Superior temporal gyrus (tissue), 1 donor: Measurements from ENCODE around the gene TBX5.

ENCODE experiments used
- DNase-seq: peaks from one replicate; pipeline ENCODE4 v3.0.0-alpha.2; 2016; ENCODE audit errors: extremely low spot score

Gene TBX5

GRCh38 chr12:114405519-114406271 is at the start of gene TBX5:
TSS of gene TBX5 (minus strand) at chr12:114406144. CDS start at chr12:114403898, 2,246 bp downstream.
- DNase-seq: no peak

GRCh38 chr12:114451657-114452056 is 45.7 kb upstream of the TBX5 start:
- no peak for DNase-seq

- no peak for DNase-seq
These were observed 44.8 kb upstream of the TBX5 start for GRCh38 chr12:114450515-114451300.

GRCh38 chr12:114450019-114450418 is 44.1 kb upstream of the TBX5 start:
- DNase-seq: no peak

- no peak for DNase-seq
These were observed 42.6 kb upstream of the TBX5 start for GRCh38 chr12:114448618-114448933.

GRCh38 chr12:114447799-114448617 is 42.1 kb upstream of the TBX5 start:
- no peak for DNase-seq

- no peak for DNase-seq
These were observed 41.4 kb upstream of the TBX5 start for GRCh38 chr12:114447274-114447716.

GRCh38 chr12:114445401-114446323 is 39.7 kb upstream of the TBX5 start:
- DNase-seq: no peak

- no peak for DNase-seq
These were observed 38.7 kb upstream of the TBX5 start for GRCh38 chr12:114444422-114445279.

- DNase-seq: no peak
These were observed 37.9 kb upstream of the TBX5 start for GRCh38 chr12:114443607-114444421.

GRCh38 chr12:114442578-114442977 is 36.6 kb upstream of the TBX5 start:
- no peak for DNase-seq

GRCh38 chr12:114441545-114441944 is 35.6 kb upstream of the TBX5 start:
- no peak for DNase-seq

GRCh38 chr12:114441039-114441383 is 35.1 kb upstream of the TBX5 start:
- no peak for DNase-seq

GRCh38 chr12:114440270-114441038 is 34.5 kb upstream of the TBX5 start:
- DNase-seq: no peak

GRCh38 chr12:114439817-114440216 is 33.9 kb upstream of the TBX5 start:
- DNase-seq: no peak

- no peak for DNase-seq
These were observed 33.3 kb upstream of the TBX5 start for GRCh38 chr12:114439261-114439683.

GRCh38 chr12:114438635-114439256 is 32.8 kb upstream of the TBX5 start:
- DNase-seq: no peak

GRCh38 chr12:114434341-114434740 is 28.4 kb upstream of the TBX5 start:
- DNase-seq: no peak
